HS-5 (cell line): ENCODE data around the gene RBMS3.

Experiments
- DNase-seq: peaks from one replicate; pipeline ENCODE4 v3.0.0-alpha.2; 2012; ENCODE audit warnings: low read depth

Gene RBMS3

DNA sequence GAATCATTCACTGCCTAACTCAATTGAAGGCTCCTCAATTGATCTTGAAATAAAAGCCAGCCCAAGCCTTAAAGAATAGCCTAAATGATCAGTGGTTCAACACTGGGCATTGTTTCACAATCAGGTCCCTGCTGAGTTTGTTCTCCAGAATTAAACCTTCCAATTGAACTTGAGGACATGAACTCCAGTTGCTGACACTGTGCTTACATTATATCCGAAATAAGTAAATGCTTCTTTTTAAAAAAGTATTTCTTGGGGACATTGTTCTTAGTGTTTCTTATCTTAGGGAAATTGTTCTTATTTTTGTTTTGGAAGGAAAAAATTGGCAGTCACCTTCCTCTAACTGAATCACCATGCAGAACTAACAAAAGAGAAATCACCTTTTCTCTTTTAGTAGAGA lies 450.2 kb downstream of the RBMS3 start:
- no peak for DNase-seq

DNA sequence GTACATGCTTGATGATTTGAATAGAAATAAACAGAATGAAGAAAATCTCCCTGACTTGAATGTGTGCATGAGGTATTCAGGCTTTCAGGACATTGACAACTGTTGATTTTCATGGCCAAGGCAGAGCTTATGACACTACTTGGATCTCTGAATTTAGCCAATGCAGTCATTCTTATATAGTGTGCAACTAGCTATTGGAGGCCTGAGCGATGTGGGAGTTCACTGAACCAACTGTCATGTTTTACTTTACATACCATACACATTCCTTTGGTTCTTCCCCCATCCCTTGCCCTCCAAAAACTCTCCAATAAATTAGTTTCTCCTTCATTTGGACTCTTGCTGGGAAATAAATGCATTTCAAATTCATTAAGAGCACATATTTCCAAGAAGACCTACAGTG lies 460.4 kb downstream of the RBMS3 start:
- DNase-seq: no peak

DNA sequence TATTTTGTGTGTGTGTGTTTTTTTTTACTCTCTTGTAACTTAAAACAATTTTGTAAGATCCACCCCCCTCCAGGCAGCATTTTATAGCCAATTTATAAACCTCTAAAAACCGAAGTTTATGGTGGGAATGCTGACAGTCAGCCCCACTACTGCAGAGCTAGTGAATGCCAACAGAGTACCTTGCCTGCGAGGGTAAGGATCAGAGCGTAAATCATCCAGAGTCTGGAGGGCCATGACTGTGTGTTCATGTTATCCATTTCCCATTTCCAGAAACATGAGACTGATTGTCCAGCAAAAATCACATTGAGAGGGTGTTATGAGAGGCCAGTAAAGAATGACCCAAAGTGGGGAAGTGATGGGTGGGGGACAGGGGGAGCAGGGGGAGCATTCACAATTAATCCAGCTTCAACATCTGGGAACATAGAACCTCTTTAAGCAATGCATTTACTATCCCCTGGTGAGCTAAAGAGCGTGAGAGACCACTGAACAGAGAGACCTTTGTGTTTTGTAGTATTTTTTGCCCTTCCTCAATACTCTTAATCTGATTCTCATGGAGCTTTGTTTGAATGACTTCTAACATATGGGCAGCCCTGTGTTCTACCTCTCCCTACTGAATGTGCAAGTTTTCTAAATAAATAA lies 464.5 kb downstream of the RBMS3 start:
- no peak for DNase-seq

DNA sequence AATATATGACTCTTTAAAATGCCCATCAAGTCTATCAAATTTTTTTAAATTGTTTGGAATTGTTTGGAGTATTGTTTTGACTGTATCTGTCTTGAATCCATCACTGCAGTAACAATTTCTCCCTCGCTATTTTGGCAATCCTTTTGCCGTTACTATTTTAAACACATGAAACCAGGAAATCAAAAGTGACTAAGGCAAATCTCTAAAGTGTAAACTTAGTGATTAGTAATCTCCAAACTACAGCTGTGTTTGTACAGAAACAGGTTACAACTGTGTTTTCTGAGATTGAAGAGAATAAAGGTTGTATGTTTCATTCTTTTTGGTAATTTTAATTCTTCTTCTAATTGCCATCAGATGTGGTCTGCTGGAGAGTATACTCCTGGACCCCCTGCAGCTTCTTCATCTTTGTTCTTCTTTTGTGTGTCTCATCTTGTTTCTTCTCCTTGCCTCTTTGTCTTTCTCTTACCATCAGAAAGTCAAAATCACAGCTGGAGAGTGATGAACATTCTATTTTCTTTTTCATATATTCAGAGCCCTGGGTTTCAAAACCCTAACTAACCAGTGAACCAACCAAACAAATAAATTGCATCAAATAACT lies 465.4 kb downstream of the RBMS3 start:
- no peak for DNase-seq

DNA sequence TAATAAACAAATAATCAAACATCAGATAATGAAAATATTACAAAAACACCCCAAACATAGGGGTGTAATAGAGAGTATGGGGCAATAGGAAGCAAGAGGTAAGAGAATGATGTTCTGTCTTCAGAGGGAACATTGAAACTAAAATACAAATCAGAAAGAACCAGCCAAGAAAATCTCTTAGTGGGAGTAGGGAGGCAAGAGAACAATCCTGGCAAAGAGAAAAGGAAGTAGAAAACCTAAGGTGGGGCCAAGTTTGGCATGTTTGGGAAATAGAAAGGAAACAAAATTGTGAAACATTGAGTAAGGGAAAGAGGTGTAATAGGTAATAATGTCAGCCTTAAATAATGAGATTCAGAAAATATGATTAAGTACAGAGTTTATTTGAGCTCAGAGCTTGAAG lies 467.1 kb downstream of the RBMS3 start:
- DNase-seq: no peak

DNA sequence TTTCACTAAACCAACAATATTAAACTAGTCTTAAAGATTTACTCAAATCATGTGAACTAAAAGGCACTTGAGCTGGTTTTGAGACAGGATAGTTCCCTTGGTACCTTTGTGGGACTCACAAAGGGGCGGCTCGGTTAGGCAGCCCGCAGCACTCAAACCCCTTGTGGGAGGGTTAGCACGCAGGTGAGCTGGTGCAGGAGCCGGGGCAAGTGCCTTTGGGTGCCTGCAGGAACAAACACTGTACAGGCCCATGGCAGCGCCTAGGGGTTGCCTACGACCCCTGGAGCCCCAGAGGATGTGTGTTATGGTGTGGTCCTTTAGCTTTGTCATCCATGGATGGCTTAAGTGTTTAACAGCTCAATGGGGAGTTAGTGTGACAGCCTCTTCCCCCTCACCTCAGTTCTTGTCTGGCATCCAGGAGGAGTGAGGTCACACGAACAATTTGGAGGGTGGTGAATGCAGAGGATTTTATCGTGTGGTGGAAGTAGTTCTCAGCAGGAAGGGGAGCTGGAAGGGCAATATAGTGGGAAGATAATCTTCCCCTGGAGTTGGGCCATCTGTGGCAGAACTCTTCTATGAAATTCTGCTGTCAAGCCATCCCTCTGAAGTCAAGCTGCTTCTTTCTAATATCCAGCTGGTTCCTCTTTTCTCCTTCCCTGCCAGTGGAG lies 470.9 kb downstream of the RBMS3 start:
- no peak for DNase-seq

DNA sequence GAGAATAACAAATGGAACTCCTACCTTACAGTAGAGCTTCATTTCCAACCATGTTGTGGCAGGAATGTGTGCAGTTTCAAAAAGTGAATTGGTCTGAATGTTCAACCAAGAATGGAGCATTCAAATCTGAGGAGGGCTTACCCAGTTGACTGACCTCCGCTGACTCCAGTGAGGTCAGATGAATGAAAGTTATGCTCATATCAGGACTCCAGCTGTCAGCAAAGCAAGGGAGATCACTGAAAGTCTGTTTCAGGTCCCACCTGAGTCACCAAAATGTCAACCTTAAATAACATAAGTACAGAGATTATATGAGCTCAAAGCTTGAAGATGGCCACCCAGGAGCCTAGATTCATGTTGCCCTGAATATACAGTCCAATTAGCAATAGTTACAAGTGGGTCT lies 473.5 kb downstream of the RBMS3 start:
- DNase-seq: no peak

DNA sequence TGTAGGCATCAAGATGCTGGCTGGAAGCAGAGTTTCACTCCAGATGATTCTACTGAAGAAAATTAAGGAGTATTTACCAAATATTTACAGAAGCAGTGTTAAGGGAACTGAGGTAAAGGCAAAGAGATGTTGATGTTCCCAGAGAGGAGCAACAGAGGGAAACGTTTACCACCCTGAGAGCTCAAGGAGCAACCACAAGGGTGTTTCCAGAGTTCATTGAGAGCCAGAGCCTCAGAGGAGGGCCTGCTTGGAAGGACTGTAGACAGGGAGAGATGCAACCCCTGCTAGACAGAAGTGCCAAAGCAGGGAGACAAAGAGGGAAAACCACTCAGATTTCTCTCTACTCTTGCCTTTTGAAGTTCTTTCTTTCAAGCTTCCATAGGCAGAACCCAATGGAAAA lies 474.5 kb downstream of the RBMS3 start:
- no peak for DNase-seq

DNA sequence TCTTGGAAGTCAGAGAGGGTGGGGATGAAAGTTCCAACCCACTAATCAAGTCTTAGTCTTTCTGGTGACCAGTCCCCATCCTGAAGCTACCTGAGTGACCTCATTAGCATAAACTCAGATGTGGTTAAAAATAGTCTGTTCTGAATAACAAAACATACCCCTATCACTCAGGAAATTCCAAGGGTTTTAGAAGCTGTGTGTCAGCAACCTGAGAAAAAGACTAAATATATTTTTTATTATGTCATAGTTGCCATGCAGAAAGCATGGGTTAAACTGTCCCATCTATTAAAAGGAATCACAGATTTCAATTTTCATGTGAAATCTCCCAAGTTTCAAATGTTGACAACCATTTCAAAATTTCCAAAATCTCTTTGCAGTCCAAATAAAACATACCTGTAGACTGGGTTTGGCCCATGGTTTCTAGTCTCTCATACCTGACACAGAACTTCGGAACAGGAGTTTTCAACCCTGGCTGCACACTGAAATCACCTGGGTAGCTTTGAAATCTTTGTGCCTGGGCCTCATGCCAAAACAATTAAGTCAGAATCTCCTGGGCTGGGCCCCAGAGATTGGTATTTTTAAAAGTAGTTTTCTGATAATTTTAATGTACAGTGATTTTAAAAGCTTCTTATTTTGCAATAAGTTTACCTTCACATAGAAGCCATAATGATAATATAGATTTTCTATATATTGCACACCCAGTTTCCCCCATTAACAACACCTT lies 476.3 kb downstream of the RBMS3 start:
- peak; percentile 42 for DNase-seq

DNA sequence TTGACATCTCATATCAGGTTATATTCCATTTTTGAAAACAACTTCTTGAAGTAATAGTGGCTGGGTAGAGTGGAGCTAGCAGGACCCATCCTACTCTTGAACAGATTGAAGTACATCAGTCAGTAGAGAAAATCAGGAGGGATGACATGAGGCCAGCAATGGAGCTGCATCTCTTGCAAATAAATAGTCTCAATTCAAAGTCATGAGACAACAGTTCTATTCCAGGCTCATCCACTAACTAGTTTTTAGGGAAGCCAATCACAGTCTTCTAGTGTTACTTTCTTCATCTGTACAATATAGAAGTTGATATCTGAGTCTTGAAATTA lies 477.2 kb downstream of the RBMS3 start:
- no peak for DNase-seq

DNA sequence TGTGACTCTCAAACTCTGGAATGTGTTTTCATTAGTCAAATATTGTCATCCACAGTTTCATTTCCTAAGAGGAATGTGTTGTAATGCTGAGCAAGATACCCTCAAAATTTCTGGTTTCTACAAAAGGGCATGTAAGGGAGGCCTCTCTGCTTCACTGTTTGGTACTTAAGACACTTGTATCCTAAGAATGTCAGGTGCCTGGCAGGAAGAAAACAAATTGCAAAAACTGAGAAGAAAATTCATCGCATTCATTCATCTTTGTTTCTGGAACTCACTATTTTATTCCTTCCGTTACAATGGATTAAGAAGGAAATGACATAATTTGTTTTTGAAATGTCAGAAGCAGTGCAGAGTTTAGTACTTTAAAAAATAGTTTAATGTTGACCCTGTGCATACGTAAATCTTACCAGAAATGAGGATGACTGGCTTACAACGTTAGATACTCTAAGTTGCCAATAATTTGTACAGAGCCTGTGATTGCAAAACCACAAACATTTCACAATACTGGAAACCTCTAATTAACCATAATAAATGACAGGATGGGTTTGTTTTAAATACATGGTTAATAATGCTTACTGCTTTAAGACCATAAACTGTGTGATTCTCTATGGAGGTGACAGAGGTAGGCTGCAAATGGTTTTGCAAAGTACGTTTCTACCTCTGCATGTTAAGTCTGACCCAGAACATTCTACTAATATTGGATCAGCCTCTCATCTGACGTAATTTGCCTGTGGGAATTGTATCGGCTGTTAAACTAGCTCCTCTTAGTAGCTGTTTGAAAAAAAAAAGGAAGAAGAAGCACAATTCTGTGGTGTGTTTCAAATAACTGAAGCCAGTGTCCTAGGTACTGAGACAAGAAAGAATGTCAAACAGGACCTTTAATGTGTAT lies 477.8 kb downstream of the RBMS3 start:
- peak; percentile 77 for DNase-seq

DNA sequence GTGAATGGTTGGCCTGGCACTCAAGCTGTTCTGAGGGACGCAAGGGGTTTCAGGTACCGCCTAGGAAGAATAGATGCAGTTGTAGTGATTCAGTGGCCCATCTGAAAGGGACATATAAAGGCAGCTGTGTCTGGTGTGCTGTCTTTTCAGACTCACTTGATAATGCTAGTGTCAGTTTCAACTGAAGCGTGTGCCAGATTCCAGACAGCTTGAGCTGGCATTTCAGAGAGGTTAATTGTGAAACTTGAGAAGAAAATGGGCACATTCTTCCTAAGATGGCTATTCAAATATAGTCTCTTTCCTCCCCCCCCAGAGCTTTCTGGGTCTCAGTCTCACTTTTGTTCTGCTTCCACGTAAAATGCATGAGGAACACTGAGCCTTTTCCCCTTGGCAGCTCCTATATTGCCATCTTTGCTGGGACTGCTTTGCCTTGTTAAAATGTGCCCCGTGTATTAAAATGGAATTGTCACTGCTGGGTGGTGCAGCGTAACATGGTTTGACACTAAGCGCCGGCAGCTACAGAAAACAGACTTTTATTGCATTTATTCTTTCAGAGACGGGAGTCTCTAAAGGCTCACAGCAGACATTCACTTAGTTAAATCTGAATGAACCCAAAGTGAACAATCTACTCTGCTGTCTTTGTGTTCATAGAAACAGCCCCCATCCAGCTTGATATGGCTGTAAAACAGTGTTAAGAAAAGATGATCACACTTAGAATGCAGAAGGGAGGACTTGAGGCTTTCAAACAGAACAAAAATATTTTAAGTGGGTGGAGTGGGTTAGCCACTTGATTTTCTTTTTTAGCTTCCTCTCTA lies 478.7 kb downstream of the RBMS3 start:
- no peak for DNase-seq

DNA sequence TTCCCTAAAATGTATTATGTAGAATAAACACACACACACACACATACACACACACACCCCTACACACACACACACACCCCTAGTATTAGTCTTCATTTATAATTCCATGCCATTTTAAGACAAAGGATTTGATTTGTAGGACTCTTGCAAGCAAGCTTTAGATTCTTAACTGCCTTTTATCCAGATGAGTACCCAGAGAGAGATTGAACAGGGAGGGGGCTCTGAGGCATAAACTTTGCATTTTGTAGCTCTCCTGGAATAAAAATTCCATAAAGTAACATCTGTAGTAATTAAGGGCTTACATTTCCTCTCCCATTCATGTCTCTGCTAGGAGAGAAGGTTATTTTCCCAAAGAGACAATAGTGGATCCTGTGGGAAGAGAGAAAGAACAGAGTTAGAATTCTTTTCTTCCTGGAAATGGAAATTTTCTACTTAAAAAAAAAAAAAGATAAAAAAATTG lies 479.4 kb downstream of the RBMS3 start:
- no peak for DNase-seq

DNA sequence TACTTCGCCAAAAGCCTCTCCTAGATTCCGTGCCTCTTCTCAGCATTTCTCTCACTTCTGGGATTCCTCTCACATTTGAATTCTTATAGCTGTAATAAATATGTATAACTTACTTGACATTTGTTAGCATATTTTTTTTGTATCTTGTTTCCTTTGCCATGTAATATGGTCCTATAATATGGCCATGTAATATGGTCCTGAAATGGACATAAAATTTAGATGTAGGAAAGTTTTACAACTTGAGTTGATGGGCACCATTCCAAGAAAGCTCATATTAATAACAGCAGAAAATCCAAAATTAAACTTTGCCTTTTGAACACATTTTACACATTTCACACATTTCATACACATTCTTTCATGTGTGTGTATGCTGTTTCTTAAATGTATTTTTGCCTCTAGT lies 480.6 kb downstream of the RBMS3 start:
- DNase-seq: no peak

DNA sequence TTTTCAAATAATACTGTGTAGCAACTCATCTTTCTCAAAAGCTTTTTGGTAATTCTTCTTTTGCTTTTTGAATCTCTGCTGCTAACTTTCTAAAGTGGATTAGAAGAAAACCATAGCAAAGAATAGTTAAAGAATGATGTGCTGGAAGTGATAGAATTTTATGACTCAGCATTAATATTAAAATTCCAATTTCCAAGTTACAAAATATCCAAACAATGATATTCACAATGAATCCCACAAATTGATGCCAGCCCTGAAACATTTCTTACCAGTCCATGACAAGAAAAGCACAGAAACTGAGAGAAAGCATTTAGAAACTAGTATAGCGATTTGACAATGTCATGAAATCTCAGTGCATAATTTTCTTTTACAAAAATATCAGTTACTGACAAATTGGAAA lies 482.2 kb downstream of the RBMS3 start:
- no peak for DNase-seq

DNA sequence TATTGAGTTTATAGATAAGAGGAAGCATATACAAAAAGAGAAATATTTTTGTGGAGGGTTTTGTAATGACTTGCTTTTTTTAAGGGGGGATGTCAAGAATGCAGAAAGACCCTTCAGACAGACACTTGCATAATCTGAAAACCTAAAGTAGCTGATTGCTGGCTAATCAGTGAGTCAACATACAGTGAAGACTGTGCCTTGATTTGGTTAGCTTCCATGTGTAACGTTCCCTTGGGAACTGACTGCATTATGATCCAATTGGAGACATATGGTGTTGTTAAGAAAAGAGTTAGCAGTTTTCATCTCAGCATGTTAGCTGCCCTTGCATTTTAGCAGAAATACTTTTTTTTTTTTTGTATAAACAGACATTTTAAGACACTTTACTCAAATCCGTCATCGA lies 483.2 kb downstream of the RBMS3 start:
- peak; percentile 83 for DNase-seq

DNA sequence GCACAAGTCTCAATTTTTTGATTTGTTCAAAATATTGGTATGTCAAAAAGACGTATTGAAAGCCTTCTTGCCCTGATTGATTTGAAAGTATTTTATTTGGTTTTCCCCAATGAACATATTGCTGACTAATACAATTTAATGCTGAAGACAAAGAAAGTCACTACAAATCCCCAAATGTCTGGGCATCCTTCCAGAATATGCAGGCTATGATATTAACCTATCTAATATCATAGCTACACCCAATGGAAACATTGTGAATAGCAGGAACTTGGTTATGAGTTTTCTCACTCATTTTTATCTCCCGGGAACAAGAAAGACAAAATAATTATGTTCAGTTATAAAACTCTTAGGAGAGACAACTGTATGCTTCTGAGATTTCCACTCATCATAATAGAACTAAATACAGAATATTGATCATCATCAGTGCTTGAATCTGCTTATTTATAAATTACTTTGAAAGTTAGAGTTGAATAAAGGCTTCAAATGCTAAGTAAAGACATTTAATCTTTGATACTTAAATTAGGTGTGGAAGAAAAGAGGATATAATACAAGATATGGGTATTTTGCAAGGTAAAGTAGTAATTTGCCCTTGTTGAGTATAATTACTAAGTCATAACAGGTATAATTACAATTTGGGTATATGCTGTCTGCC lies 483.9 kb downstream of the RBMS3 start:
- peak; percentile 85 for DNase-seq

DNA sequence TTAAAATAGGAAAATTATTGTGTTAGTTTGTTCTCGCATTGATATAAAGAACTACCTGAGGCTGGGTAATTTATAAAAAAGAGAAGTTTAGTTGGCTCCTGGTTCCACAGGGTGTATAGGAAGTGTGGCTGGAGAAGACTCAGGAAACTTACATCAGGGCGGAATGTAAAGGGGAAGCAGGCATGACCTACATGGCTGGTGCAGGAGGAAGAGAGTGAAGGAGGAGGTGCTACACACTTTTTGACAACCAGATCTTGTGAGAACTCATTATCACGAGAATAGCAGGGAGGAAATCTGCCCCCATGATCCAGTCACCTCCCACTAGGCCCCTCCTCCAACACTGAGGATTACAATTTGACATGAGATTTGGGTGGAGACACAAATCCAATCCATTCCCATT lies 490.7 kb downstream of the RBMS3 start:
- no peak for DNase-seq

DNA sequence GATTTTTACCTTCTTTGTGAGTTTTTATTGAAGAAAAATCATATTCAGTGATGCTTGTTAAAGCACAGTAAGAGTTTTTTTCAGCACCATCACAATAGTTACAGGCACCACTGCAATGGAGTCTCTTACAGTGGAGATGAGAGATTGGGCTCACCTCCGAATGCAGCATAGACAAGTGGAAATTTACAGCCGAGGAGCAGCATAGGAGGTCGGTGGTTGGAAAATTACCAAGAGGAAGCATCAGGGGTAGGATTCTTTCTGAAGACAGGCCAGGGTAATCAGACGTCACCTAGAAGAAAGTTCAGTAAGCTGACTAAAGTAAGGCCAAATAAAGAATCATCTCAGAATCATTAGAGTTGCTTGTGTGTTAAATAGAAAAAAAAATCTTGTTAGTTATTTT lies 491.6 kb downstream of the RBMS3 start:
- no peak for DNase-seq

DNA sequence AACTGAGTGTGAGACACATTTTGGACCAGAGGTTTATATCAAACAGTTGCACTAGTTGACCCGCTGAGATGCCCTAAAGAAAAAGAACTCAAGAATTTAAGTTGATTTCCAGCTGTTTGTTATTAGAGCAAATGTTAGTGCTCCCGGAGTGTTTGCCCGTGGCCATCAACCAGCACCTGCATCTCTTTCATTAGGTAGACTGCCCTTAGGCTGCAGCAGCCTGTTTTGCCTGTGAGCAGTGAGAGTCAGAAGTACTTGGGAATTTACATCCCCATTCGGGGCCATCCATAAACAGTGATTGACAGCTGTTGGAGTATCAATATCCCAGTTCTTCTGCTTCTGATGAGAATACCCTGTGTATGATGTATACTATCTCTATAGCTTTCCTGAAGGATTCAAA lies 492.6 kb downstream of the RBMS3 start:
- no peak for DNase-seq

DNA sequence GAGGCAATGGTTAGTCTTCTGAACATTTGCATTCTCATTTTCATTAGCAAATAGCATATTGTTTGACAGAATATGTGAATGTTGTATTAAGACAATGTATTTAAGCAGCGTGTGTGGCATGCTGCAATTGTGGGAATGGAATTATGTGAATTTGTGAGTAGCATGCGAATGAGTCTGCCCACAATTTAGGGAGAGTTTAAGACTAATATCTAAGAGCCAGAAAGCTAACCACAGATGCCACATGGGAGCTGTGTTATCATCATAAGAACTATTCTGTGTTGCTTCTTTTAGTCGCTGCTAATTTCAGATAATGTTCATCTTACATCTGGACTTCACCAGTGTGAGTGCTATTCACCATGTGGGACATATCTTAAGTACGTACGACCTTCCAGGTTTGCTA lies 494.5 kb downstream of the RBMS3 start:
- DNase-seq: no peak
